HG03378 (cell line): ENCODE data around the gene HUWE1.

ENCODE experiments used
- ATAC-seq: cut with Tn5 transposase; IDR thresholded peaks from one replicate; pipeline ENCODE4 v1.9.1; 2021; ENCODE audit warnings: mild to moderate bottlenecking, moderate library complexity; ENCODE audit not compliant: unreplicated experiment

Gene HUWE1

DNA sequence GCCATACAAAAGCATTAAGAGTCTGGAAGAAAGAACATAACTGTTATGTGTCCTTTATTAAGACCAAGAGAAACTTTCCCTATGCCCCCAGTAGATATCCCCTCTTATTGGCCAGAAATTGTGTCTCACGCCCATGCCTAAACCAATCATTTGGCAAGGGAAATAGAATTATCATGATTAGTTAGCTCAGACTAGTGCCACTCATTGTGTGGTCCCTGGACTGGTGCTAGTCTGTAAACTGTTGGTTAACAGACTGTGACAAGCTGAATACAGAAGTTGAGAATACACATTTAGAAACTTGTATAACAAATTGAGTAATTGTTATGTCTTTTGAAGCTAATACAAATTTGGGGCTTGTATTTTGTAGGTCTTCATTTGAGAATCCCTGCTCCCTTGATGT, 8.1 kb upstream of the HUWE1 start:
- no peak for ATAC-seq

DNA sequence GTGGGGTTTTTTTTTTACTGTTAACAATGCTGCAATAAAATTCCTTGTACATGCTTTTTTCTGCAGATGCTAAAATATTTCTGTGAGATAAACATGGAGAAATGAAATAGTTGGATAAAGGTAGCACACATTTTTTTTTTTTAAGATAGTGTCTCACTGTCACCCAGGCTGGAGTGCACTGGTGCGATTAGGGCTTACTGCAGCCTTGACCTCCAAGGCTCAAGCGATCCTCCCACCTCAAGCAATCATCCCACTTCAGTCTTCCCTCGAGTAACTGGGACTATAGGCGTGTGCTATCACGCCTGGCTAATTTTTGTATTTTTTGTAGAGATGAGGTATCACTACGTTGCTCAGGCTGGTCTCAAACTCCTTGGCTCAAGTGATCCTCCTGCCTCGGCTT, 1.8 kb upstream of the HUWE1 start:
- ATAC-seq: no peak

DNA sequence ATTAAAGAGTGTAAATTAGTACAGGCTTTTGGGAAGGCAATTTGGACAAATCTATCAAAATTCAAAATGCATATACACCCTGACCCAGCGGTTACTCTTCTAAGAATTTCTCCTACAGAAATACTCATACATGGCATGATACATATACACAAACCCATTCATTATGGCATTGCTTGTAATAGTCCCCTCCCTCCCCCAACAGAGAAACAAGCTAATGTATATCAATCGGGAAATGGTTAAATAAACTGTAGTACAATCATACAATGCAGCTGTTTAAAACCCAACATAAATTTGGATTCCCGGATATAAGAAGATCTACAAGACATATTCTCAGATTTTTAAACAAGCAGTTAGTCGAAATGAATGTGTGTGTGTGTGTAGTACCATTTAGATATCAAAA, 808 bp downstream of the HUWE1 start:
- no peak for ATAC-seq

GRCh38 chrX:53684415-53685192, 1.9 kb downstream of the HUWE1 start:
- ATAC-seq: no peak

- ATAC-seq: peak; percentile 83
These were observed 2.7 kb downstream of the HUWE1 start for GRCh38 chrX:53683556-53684414.

GRCh38 chrX:53682885-53683555, 3.5 kb downstream of the HUWE1 start:
- no peak for ATAC-seq

GRCh38 chrX:53681661-53682060, 4.9 kb downstream of the HUWE1 start:
- ATAC-seq: no peak

- ATAC-seq: no peak
These were observed 7.9 kb downstream of the HUWE1 start for GRCh38 chrX:53678667-53679066.

DNA sequence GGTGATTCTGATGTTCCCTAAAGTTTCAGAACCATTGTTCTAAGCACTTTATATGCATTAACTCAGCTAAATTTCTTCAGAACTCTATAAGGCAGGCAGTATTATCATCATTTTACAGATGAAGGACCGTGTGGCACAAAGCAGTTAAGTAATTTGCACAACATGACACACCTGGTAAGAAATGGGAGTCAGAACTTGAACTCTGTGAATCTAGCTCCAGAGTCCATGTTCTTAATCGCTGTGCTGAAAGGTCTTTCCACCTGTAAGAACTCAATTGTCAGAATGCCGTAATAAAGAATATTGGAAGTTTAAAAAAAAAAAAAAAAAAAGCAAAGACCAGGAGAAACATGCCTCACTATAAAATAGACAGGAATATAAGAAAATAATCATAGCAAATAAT, 9.2 kb downstream of the HUWE1 start:
- no peak for ATAC-seq

- no peak for ATAC-seq
These were observed 11.9 kb downstream of the HUWE1 start for GRCh38 chrX:53674581-53674980.

DNA sequence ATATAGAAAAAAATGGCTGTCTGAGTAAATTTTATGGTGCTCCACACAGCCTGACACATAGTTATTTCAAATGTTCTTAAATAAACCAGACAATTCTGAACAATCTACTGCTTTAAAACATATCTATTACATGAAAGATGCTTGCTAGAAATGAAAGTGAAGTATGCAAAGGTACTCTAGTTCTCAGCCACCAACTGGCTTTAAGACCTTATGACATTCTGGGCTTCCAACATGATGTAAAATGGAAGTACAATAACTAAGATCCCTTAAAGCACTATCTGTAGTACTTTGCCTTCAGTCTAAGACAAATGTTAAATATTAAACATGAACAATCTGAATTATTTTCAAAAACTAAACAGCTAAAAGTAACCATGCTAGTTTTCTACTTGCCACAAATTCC, 17.3 kb downstream of the HUWE1 start:
- ATAC-seq: no peak

DNA sequence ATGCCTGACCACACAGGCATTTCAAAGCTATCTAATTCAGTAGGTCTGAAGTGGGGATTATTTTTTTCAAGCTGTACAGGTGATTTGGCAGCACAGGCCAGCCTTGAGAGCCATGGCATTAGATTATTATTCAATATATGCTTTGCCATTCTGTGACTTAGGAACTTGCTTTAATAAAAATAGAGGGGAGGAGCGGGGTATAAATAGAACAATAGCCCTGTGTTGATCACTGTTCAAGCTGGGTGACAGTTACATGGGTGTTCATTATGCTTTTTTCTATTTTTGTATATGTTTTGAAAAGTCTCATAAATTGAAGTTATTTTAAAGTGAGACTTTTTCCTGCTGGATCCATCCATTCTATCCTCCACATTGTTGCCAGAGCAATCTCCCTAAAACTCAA, 20.3 kb downstream of the HUWE1 start:
- no peak for ATAC-seq

- no peak for ATAC-seq
These were observed 26.5 kb downstream of the HUWE1 start for GRCh38 chrX:53660004-53660403.

DNA sequence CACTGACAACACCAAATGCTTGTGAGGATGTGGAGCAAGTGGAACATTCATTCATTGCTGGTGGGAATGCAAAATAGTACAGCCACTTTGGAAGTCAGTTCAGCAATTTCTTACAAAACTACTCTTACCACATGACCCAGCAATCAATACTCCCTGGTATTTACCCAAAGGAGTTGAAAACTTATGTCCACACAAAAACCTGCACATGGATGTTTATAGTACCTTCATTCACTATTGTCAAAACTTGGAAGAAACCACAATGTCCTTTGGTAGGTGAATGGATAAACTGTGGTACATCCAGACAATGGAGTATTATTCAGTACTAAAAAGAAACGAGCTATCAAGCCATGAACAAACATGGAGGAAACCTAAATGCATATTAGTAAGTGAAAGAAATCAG, 27.5 kb downstream of the HUWE1 start:
- ATAC-seq: no peak

DNA sequence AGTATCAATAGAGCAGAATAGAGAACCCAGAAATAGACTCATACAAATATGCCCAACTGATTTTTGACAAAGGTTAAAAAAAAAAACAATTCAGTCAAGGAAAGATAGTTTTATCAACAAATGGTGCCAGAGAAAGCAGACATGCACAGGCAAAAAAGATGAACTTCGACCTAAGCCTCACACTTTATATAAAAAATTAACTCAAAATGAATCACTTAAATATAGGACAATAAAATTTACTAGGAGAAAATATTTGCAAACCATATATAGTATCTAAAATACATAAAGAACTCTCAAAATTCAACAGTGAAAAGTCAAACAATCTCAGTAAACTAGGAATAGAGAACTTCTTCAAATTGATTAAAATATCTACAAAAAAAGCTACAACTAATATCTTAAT, 29.7 kb downstream of the HUWE1 start:
- no peak for ATAC-seq

DNA sequence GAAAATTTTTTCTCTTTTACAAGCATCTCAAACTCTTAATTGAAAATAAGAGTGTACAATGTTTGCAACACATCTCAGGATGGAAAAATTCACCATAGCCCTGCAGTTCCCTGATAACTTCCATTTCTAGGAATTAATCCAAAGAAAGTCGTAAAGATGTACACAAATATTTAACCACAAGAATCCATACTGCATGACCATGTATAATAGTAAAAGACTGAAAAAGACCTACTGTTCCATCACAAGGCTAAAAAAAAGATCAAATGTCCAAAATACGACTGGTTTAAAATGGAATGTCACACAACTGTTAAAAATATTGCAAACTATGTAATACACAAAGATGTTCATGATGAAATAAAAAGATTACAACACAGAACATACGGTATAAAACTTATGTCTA, 32.1 kb downstream of the HUWE1 start:
- ATAC-seq: no peak

- no peak for ATAC-seq
These were observed 41.8 kb downstream of the HUWE1 start for GRCh38 chrX:53644751-53645150.

- no peak for ATAC-seq
These were observed 44.2 kb downstream of the HUWE1 start for GRCh38 chrX:53642337-53642736.

DNA sequence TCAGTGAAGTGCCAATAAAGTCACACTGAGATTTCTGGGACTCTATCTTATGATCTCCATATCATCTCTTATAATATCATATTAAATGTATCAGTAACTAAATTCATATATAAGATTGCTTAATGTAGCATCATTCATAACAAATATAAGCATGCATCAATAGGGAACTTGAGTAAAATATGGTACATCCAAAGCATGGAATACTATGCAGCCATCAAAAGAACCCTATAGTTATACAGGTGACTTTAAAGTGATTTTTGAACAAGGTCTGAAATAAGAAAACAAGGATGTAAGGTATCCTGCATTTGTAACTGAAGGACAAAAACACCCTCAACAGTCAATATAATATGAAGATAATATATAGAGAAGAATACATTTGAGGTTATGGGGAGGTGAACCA, 47.3 kb downstream of the HUWE1 start:
- ATAC-seq: no peak

GRCh38 chrX:53637479-53637878, 49.0 kb downstream of the HUWE1 start:
- no peak for ATAC-seq

- ATAC-seq: no peak
These were observed 55.4 kb downstream of the HUWE1 start for GRCh38 chrX:53631156-53631555.

DNA sequence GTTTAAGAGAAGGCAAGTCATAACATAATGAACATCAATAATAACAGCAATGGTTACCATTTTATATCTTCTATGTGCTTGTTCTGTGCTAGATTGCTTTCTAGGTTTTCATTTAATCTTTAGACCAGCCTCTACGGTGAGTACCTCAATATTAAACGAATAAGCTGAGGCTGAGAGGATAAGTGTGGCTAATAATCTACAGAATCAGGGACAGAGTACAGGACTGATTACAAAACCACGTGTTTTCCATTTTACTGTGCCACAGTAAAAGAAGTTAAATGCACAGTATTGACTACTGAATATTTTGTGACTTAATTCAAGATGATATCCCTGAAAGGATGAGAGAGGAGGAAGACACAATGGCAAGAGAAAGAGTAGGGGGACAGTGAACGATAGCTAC, 56.3 kb downstream of the HUWE1 start:
- no peak for ATAC-seq
